ENCODE data around the gene LMX1A.

GRCh38 chr1:165172666-165173065 lies 183.8 kb downstream of the LMX1A start:
- TF ChIP-seq CTCF (IDR thresholded peaks at IDR 0.05) (no peak), EZH2 (IDR thresholded peaks at IDR 0.05; ENCODE audit: borderline replicate concordance, insufficient read depth, low read depth, low read length, poor library complexity, severe bottlenecking) (no peak)

All from B cell (primary cell).